Measurements from ENCODE around the gene TBKBP1. TPM values are rescaled to one million over a fixed set of nuclear protein-coding genes. Genes with fewer than 3 reads are reported as not detected.
"Not testable (repeated sequence)": the region's sequence is repeated elsewhere in the genome, so short reads cannot be mapped to it uniquely, and the experiment has no call there.

The TBKBP1 gene
- total RNA-seq, 1 donor from 2014 or later: 13.6 TPM

GRCh38 chr17:47678196-47678595, 15.8 kb upstream of the TBKBP1 start:
- Mint-ChIP-seq H3K27ac (ENCODE audit: unreplicated experiment) (no peak overlapping the region), H3K9me3 (ENCODE audit: low read depth) (no peaks in the 10 kb centered on the region), H3K27me3 (ENCODE audit: low read depth) (no peaks in the 10 kb centered on the region), H3K36me3 (ENCODE audit: low read depth) (peaks cover 68% of the 10 kb centered on the region), H3K4me3 (ENCODE audit: unreplicated experiment) (no peak overlapping the region), H3K4me1 (ENCODE audit: low read depth) (no peaks in the 10 kb centered on the region)
- DNase-seq (ENCODE audit: low spot score): no peak
- TF ChIP-seq CTCF (IDR thresholded peaks at IDR 0.05): no peak

DNA sequence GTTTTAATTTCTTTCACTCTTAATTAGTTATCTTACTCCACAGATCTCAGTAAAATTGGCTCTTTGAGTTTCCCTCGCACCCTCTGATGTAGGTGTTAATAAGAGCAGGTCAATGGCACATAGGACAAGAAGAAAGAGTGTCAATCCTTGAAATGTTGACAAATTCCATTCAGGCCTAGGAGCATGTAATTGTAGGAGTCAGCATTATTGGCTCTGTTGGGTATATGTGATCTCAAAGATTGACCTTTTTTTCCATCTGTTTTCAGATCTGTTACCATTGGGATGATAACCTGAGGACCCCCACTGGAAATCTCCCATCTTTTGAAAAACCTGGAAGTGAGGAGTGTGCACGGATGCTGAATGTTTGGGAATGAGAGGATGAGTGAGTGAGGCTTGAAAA, 11.8 kb upstream of the TBKBP1 start:
- DNase-seq (ENCODE audit: low spot score): no peak
- peaks cover 4% of the 10 kb centered on the region for H3K4me1 Mint-ChIP-seq (ENCODE audit: low read depth)
- no peak overlapping the region for H3K4me3 Mint-ChIP-seq (ENCODE audit: unreplicated experiment)
- no peak for TF ChIP-seq CTCF (IDR thresholded peaks at IDR 0.05)
- no peaks in the 10 kb centered on the region for H3K27me3 Mint-ChIP-seq (ENCODE audit: low read depth)
- no peak overlapping the region for H3K27ac Mint-ChIP-seq (ENCODE audit: unreplicated experiment)
- H3K9me3 Mint-ChIP-seq (ENCODE audit: low read depth): no peaks in the 10 kb centered on the region
- H3K36me3 Mint-ChIP-seq (ENCODE audit: low read depth): peaks cover 54% of the 10 kb centered on the region

- not testable (repeated sequence) for DNase-seq (ENCODE audit: low spot score); H3K9me3 Mint-ChIP-seq (ENCODE audit: low read depth); H3K4me3 Mint-ChIP-seq (ENCODE audit: unreplicated experiment); H3K27me3 Mint-ChIP-seq (ENCODE audit: low read depth); H3K4me1 Mint-ChIP-seq (ENCODE audit: low read depth); H3K27ac Mint-ChIP-seq (ENCODE audit: unreplicated experiment)
- H3K36me3 Mint-ChIP-seq (ENCODE audit: low read depth): peaks cover 50% of the 10 kb centered on the region
Observed at GRCh38 chr17:47682727-47683126, 11.2 kb upstream of the TBKBP1 start.

- Mint-ChIP-seq H3K9me3 (ENCODE audit: low read depth) (no peaks in the 10 kb centered on the region), H3K27me3 (ENCODE audit: low read depth) (no peaks in the 10 kb centered on the region), H3K4me3 (ENCODE audit: unreplicated experiment) (no peak overlapping the region), H3K4me1 (ENCODE audit: low read depth) (peaks cover 4% of the 10 kb centered on the region), H3K27ac (ENCODE audit: unreplicated experiment) (no peak overlapping the region), H3K36me3 (ENCODE audit: low read depth) (peaks cover 44% of the 10 kb centered on the region)
- TF ChIP-seq CTCF (IDR thresholded peaks at IDR 0.05): no peak
- no peak for DNase-seq (ENCODE audit: low spot score)
Observed at GRCh38 chr17:47684025-47684424, 9.9 kb upstream of the TBKBP1 start.

GRCh38 chr17:47684535-47685193, 9.3 kb upstream of the TBKBP1 start:
- peaks cover 44% of the 10 kb centered on the region for H3K36me3 Mint-ChIP-seq (ENCODE audit: low read depth)
- DNase-seq (ENCODE audit: low spot score): no peak
- H3K27me3 Mint-ChIP-seq (ENCODE audit: low read depth): no peaks in the 10 kb centered on the region
- peaks cover 4% of the 10 kb centered on the region for H3K4me1 Mint-ChIP-seq (ENCODE audit: low read depth)
- H3K9me3 Mint-ChIP-seq (ENCODE audit: low read depth): no peaks in the 10 kb centered on the region
- no peak overlapping the region for H3K4me3 Mint-ChIP-seq (ENCODE audit: unreplicated experiment)
- no peak for TF ChIP-seq CTCF (IDR thresholded peaks at IDR 0.05)
- H3K27ac Mint-ChIP-seq (ENCODE audit: unreplicated experiment): no peak overlapping the region

Data from chondrocyte (in vitro differentiated cells).